LoVo (cell line): ENCODE measurements around the gene LTBP2.
"Not testable (repeated sequence)": the region's sequence is repeated elsewhere in the genome, so short reads cannot be mapped to it uniquely, and the experiment has no call there.

Experiments used
- DNase-seq: peaks from one replicate; pipeline ENCODE4 v3.0.0-alpha.2; 2016; ENCODE audit warnings: low spot score

The LTBP2 gene

DNA sequence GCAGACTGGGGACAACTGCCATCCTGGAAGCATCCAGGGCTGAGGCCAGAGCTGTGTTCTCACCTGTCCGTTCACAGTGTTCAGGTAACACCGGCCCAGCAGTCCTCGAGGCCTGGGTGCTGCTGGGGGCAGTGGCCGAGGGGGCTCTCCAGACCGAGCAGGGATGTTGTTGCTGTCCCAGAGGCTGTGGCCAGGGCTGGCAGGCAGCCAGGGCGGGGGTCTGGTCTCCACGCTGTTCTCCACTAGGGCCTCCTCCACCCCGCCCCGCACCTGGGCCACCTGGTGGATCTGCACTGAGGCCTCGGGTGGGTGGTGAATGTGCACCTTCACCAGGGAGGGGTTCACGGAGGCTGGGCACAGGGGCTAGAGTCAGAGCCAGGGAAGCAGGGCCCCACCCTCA is 61.0 kb downstream of the LTBP2 start:
- DNase-seq, result no peak

DNA sequence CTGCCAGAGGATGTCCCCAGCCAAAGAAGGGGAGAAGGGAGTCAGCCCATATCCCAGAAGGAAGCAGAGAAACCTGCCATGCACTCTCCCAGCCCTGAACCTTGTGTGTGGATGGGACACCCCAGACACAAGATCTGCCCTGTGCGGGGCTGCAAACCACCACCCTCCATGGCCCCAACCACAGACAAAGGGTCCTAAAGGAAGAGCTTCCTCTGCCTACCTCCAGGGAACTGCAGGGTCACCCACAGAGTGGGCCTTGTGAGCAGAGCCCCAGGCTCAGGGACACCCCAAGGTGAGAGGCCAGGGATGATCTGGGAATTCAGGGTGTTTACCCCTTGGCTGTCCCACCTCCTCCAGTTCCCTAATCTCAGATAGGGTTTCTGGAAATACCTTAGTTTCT is 62.0 kb downstream of the LTBP2 start:
- DNase-seq, result no peak

GRCh38 chr14:74549588-74549987 is 62.4 kb downstream of the LTBP2 start:
- no peak for DNase-seq

DNA sequence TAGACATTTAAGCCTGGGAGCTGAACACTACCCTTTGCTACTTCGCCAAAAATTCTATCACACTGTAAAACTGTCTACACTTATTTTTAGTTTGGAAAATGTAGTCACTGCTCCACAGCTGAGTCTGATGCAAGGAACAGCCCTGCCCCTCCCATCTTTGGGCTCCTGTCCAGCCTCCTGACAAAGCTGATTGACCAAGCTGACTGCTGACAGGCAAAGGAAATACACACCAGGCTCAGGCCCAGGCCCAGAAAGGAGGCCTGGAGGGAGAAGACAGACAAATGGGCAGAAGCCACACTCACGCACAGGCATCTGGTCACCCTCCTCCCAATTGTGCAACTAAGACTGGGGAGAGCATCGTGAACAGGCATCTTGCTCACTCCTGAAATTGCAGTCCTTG is 63.2 kb downstream of the LTBP2 start:
- no peak for DNase-seq

- no peak for DNase-seq
These were observed 64.6 kb downstream of the LTBP2 start for GRCh38 chr14:74547331-74547927.

DNA sequence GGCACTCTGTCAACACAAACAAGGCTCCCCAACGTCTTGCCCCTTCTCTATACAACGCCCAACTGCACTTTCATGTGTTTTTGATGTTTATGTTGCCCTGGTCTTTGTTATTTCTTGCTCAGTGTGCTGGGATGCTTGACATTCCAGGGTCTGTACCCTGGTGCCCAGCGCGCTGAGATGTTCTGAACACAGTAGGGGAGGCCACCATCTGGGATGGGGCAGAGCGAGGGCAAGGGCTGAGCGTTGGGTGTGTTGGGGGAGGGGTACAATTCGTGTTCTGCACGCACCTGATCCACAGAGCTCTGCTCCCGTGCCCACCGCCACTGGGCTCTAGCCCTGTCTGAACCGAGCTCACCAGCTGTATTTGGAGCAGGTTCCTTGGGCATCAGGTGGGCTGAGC is 65.6 kb downstream of the LTBP2 start:
- no peak for DNase-seq

DNA sequence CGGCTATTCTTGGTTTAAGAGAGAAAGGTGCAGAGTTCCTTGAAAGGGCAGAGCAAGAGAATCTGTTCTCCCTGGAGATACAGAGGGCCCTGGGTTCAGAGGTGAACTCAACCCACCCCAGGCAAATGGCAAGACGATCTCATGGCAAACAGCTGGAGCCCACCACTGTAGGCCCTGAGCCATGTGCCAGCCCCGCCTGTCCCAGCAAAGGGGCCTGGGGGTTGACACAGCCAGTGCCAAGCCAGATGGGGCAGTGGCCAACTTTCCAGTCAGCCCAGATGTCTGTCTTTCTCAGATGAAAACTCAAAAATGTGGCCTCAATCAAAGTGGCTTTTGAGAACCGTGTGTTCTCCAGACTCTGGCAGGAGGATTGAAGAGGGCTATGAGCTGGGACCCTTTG is 66.7 kb downstream of the LTBP2 start:
- DNase-seq, result no peak

DNA sequence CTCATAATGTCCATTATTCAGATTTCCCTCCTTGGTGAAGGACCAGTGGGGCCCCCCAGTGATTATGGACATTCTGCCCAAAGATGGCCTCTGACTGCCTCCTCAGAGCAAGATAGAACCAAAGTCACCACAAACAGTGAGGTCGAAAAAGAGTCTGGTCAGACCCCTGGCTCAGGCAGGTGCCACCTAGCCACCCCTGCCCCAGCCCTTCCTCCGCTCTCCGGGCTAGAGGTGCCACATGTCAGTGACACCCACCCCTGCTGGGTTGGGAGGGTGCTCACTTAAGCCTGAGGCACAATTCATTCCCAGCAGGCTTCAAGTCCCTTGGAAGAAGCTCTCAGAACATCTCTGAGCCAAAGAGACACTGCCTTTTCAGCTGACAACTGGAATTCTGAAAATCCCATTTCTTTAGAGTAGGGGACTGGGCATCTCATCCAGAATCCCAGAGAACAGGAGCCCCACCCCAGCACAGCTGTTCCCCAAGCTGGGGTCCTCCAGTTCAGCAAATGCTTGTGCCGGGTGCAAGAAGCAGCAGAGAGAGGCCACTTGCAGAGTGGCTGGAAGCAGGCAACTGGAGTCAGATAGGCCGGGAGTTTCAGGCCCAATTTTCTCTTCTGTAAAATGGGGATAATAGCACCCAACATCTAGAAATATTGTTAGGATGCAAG is 68.1 kb downstream of the LTBP2 start:
- DNase-seq, result no peak

DNA sequence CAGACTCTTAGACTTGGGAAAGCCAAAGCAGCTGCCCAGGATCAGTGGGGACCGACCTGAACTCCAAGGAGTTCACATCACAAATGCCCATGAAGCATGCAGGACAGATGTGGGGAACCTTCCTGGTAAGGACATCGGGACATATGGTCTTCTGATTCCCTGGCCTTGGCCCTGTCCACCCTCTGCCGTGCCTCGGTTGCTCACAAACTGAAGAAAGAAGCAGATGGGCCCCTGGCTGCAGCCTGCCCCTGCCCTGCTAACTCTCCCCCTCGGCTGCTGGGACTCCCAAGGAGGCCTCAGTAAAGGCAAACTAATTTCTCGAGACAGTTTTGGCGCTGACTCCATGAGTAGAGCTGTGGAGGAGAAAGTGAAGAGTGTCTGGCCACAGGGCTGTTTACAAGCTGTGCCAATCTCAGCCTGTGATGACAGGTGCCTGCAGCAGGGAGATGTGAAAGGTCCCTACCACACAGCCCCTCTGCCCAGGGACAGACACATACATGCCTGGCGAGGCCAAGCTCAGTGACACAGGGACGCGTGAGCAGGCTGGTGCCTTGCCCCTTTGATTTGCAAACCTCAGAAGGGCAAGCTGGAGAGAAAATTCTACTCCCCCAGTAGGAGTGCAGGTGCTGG is 69.9 kb downstream of the LTBP2 start:
- no peak for DNase-seq

DNA sequence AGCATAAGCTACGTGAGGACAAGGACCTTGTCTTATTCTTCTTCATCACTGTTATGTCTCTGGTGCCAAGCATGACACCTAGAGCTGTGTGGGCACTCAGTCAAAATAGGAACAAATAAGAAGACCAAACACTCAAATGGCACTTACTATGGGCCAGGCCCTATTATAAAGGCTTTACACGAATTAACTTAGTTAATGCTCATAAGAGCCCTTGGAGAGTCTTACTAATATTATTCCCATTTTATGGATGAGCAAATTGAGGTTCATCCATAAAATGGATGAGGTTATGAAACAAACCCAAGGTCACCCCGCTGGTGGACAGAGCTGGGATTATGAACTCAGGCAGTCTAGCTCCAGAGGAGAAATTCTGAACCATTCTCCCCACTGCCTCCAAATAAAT is 70.8 kb downstream of the LTBP2 start:
- DNase-seq, result no peak

DNA sequence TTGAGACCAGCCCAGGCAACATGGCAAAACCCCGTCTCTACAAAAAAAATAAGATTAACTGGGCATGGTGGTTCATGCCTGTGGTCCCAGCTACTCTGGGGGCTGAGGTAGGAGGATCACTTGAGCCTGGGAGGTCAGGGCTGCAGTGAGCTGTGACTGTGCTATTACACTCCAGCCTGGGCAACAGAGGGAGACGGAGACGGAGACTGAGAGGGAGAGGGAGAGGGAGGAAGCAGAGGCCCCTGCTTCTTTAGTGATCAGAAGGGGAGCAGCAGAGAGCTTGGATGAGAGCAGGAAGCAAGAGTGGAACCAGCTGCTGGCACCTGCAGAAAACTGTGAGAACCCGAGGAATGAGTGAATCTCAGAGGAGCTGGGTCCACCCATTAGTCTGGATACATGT is 72.5 kb downstream of the LTBP2 start:
- DNase-seq, result no peak

- DNase-seq, result no peak
These were observed 73.3 kb downstream of the LTBP2 start for GRCh38 chr14:74538411-74539391.

- DNase-seq, result not testable (repeated sequence)
These were observed 75.7 kb downstream of the LTBP2 start for GRCh38 chr14:74536336-74536735.

- DNase-seq, result no peak
These were observed 76.2 kb downstream of the LTBP2 start for GRCh38 chr14:74535756-74536325.

- no peak for DNase-seq
These were observed 78.5 kb downstream of the LTBP2 start for GRCh38 chr14:74533576-74533975.

DNA sequence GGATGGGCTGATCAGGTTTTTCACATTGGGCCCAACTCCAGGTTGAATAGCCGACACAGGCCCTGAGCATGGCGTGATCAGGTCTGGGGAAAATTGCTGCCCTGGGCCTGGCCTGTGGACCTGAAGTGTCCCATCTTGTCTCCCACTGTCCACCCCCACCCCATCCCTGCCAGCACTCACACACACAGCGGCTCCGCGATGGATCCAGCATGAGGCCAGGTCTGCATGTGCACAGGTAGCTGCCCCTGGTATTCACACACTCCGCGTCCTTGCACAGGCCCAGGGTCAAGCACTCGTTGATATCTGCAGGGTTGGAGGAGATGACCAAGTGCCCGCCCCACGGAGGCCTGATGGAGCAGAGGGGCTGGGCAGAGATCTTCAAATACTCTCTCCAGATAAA is 79.8 kb downstream of the LTBP2 start:
- no peak for DNase-seq

- DNase-seq, result no peak
These were observed 80.6 kb downstream of the LTBP2 start for GRCh38 chr14:74531467-74531866.

DNA sequence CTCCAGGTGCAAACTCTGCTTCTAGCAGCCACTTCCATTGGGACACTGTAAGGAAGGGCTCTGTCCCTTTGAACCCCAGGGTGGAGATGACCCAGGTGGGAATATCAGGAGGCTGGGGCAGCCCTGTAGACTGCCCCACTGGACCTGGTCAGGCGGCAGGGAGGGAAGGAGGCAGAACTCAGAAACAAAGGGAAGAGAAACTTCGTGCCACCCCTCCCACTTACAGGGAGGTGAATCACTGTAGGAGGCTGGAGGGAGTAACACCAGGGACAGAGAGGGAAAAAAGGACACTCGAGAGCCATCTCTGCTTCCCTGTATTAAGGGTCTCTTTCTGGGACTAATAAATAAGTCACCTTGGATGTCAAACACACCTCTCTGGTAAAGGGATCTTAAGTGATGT is 81.0 kb downstream of the LTBP2 start:
- no peak for DNase-seq

DNA sequence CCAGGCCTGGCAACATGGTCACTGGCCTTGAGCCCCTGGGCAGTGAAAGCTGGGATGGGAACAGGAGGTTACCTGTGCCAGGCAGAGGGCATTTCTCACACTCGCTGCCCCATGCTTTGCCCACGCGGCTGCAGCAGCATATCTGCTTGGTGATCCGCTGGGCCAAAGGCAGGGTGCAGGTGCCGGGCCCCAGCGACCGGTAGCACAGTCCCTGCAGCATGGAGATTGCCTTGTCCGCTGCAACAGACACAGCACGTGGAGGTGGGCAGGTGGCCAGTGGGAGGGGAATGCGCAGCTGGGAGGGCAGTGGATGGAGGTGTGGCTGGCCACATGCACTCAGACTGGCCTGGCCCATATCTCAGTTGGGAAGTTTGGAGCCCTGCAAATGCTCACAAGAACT is 83.2 kb downstream of the LTBP2 start:
- DNase-seq, result no peak

- DNase-seq, result no peak
These were observed 83.6 kb downstream of the LTBP2 start for GRCh38 chr14:74528406-74528805.

- no peak for DNase-seq
These were observed 84.2 kb downstream of the LTBP2 start for GRCh38 chr14:74527736-74528280.
